GM23338 (cell line): Measurements from ENCODE around the gene DCLRE1B. TPM values are rescaled to one million over a fixed set of nuclear protein-coding genes. Genes with fewer than 3 reads are reported as not detected.

Experiments used
- ATAC-seq: fragments of 200-7000 bp; cut with Tn5 transposase; 3 replicates; pipeline ENCODE4 v1.9.1; 2020
- DNase-seq: peaks from one replicate; pipeline ENCODE4 v3.0.0-alpha.2; 2015; ENCODE audit warnings: low spot score
- H2AFZ ChIP-seq: fragments of 200-600 bp; sonication (generic); 2 replicates; pipeline ENCODE4 v1.8.0; 2016; ENCODE audit warnings: antibody characterized with exemption, mild to moderate bottlenecking, moderate library complexity
- H3F3A ChIP-seq: fragments of 200-600 bp; sonication (generic); replicated peaks from 2 replicates; pipeline ENCODE4 v1.8.0; 2017; ENCODE audit warnings: antibody characterized with exemption, mixed run types, low read depth
- H3K27ac ChIP-seq: fragments of 200-600 bp; sonication (generic); 2 replicates; pipeline ENCODE4 v1.6.1; 2016; ENCODE audit warnings: low read depth
- H3K27me3 ChIP-seq: fragments of 200-600 bp; sonication (generic); 2 replicates; pipeline ENCODE4 v1.8.0; 2016; ENCODE audit warnings: mild to moderate bottlenecking, mixed run types, moderate library complexity; ENCODE audit not compliant: insufficient read depth
- H3K36me3 ChIP-seq: fragments of 200-600 bp; sonication (generic); 2 replicates; pipeline ENCODE4 v1.8.0; 2016; ENCODE audit warnings: mild to moderate bottlenecking; ENCODE audit not compliant: insufficient read depth
- H3K4me1 ChIP-seq: fragments of 200-600 bp; sonication (generic); 2 replicates; pipeline ENCODE4 v1.8.0; 2016; ENCODE audit warnings: mild to moderate bottlenecking, moderate library complexity; ENCODE audit not compliant: insufficient read depth
- H3K4me2 ChIP-seq: fragments of 200-600 bp; sonication (generic); 2 replicates; pipeline ENCODE4 v1.7.1; 2017; ENCODE audit warnings: mixed run types
- H3K4me3 ChIP-seq: fragments of 200-600 bp; sonication (generic); 2 replicates; pipeline ENCODE4 v1.6.1; 2016; ENCODE audit warnings: mixed run types
- H3K79me2 ChIP-seq: fragments of 200-600 bp; sonication (generic); replicated peaks from 2 replicates; pipeline ENCODE4 v1.8.0; 2017; ENCODE audit warnings: mild to moderate bottlenecking; ENCODE audit not compliant: insufficient read depth
- H3K9me2 ChIP-seq: fragments of 200-600 bp; sonication (generic); 2 replicates; pipeline ENCODE4 v1.8.0; 2017; ENCODE audit not compliant: insufficient read depth
- H4K20me1 ChIP-seq: fragments of 200-600 bp; sonication (generic); replicated peaks from 2 replicates; pipeline ENCODE4 v1.8.0; 2017; ENCODE audit warnings: mild to moderate bottlenecking; ENCODE audit not compliant: insufficient read depth
- H3K27ac Mint-ChIP-seq: 2 replicates; pipeline ENCODE4 v1.8.0; 2020; ENCODE audit warnings: inconsistent platforms, mild to moderate bottlenecking, moderate library complexity, mixed read lengths
- H3K27me3 Mint-ChIP-seq: 3 replicates; pipeline ENCODE4 v1.8.0; 2022; ENCODE audit warnings: low read depth, mild to moderate bottlenecking, moderate library complexity, mixed read lengths, inconsistent platforms; ENCODE audit not compliant: insufficient read depth, poor library complexity
- H3K36me3 Mint-ChIP-seq: 3 replicates; pipeline ENCODE4 v1.8.0; 2021; ENCODE audit warnings: low read depth, mild to moderate bottlenecking, inconsistent platforms, moderate library complexity, mixed read lengths
- H3K4me1 Mint-ChIP-seq: 3 replicates; pipeline ENCODE4 v1.8.0; 2020; ENCODE audit warnings: mild to moderate bottlenecking, inconsistent platforms, mixed read lengths
- H3K4me3 Mint-ChIP-seq: 3 replicates; pipeline ENCODE4 v1.8.0; 2021; ENCODE audit warnings: moderate library complexity, mild to moderate bottlenecking, inconsistent platforms, mixed read lengths
- H3K9me3 Mint-ChIP-seq: 3 replicates; pipeline ENCODE4 v1.8.0; 2020; ENCODE audit warnings: moderate library complexity, mild to moderate bottlenecking, inconsistent platforms, mixed read lengths
- CREB1 ChIP-seq: fragments of 250-450 bp; sonication (Bioruptor Pico); IDR thresholded peaks from 2 replicates; pipeline ENCODE4 v1.5.0; 2020; ENCODE audit warnings: low read depth, mild to moderate bottlenecking, moderate library complexity
- NANOG ChIP-seq: IDR thresholded peaks from 2 replicates; pipeline ENCODE4 v1.6.1; 2016; ENCODE audit warnings: antibody characterized with exemption, borderline replicate concordance
- POLR2AphosphoS5 ChIP-seq: IDR thresholded peaks from 2 replicates; pipeline ENCODE4 v1.6.1; 2016; ENCODE audit warnings: antibody characterized with exemption, low read depth
- STAT1 ChIP-seq: IDR thresholded peaks from one replicate; pipeline ENCODE4 v1.6.1; 2016; ENCODE audit warnings: antibody characterized with exemption; ENCODE audit not compliant: unreplicated experiment
- ZNF114 ChIP-seq: fragments of 250-450 bp; sonication (Bioruptor Pico); IDR thresholded peaks from 2 replicates; pipeline ENCODE4 v1.5.0; 2020; ENCODE audit warnings: mild to moderate bottlenecking, moderate library complexity
- ZNF462 ChIP-seq: fragments of 250-450 bp; sonication (Bioruptor Pico); IDR thresholded peaks from 2 replicates; pipeline ENCODE4 v1.5.0; 2020; ENCODE audit warnings: mild to moderate bottlenecking, moderate library complexity
- polyA plus RNA-seq: library from polyadenylated mRNA; unstranded; fragments of >200 nt; fragmentation: Nextera tagmentation; extraction: Ambion mirVana; gene quantifications from 2 replicates; pipeline ENCODE4 v1.2.1, GENCODE V29; 2016
- total RNA-seq: library from RNA; depleted of rRNA; stranded (reverse); fragments of >200 nt; shearing (Covaris generic); gene quantifications from 2 replicates; pipeline ENCODE4 v1.2.3, GENCODE V29; 2014
- TF ChIP-seq, protein P1 (sequence below): IDR thresholded peaks from 2 replicates; pipeline ENCODE4 v1.6.1; 2016; ENCODE audit warnings: antibody characterized with exemption

DCLRE1B gene
- total and polyA plus RNA-seq, 2 experiments from 2014 or later = 6.3 to 9.7 TPM

GRCh38 chr1:113857776-113858175, 47.4 kb upstream of the DCLRE1B start (continued):
- no peak for TF ChIP-seq NANOG
- TF ChIP-seq ZNF462 (CRISPR knock-in tag) = no peak
- no peak for TF ChIP-seq CREB1 (CRISPR knock-in tag)

DNA sequence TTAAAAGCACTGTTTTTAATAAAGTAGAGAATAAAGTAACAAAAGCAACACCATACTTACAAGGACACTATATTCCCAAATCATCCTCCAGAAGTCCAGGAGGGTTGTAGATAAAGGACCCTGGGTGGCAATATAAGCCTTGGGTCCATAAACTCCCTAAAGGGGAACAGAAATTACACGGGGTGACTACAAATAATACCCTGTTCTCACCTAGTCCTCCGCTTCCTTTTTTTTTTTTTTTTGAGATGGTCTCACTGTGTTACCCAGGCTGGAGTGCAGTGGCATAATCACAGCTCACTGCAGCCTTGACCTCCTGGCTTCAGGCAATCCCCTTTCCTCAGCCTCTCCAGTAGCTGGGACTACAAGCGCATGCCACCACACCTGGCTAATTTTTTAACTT, 46.7 kb upstream of the DCLRE1B start:
- DNase-seq (no peak), ATAC-seq (no peak)
- H3K36me3 ChIP-seq = no peaks in the 10 kb centered on the region
- peak overlapping the region; percentile 90 for H2AFZ ChIP-seq
- H4K20me1 ChIP-seq = no peaks in the 10 kb centered on the region
- Mint-ChIP-seq H3K27me3 (no peaks in the 10 kb centered on the region), H3K4me1 (no peaks in the 10 kb centered on the region), H3K27ac (no peak overlapping the region), H3K36me3 (no peaks in the 10 kb centered on the region), H3K9me3 (no peaks in the 10 kb centered on the region), H3K4me3 (no peak overlapping the region)
- H3K27me3 ChIP-seq = no peaks in the 10 kb centered on the region
- H3F3A ChIP-seq = no peaks in the 10 kb centered on the region
- no peak overlapping the region for H3K4me3 ChIP-seq
- no peaks in the 10 kb centered on the region for H3K79me2 ChIP-seq
- H3K4me1 ChIP-seq = no peaks in the 10 kb centered on the region
- no peak overlapping the region for H3K4me2 ChIP-seq
- no peaks in the 10 kb centered on the region for H3K9me2 ChIP-seq
- H3K27ac ChIP-seq = no peak overlapping the region
- TF ChIP-seq ZNF462 (CRISPR knock-in tag) = no peak
- TF ChIP-seq, protein P1, sequence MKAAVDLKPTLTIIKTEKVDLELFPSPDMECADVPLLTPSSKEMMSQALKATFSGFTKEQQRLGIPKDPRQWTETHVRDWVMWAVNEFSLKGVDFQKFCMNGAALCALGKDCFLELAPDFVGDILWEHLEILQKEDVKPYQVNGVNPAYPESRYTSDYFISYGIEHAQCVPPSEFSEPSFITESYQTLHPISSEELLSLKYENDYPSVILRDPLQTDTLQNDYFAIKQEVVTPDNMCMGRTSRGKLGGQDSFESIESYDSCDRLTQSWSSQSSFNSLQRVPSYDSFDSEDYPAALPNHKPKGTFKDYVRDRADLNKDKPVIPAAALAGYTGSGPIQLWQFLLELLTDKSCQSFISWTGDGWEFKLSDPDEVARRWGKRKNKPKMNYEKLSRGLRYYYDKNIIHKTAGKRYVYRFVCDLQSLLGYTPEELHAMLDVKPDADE = no peak
- no peak for TF ChIP-seq POLR2AphosphoS5
- no peak for TF ChIP-seq STAT1
- no peak for TF ChIP-seq ZNF114
- no peak for TF ChIP-seq NANOG
- no peak for TF ChIP-seq CREB1 (CRISPR knock-in tag)
